ENCODE results near the gene GP1BB.

- TF ChIP-seq, protein P1, sequence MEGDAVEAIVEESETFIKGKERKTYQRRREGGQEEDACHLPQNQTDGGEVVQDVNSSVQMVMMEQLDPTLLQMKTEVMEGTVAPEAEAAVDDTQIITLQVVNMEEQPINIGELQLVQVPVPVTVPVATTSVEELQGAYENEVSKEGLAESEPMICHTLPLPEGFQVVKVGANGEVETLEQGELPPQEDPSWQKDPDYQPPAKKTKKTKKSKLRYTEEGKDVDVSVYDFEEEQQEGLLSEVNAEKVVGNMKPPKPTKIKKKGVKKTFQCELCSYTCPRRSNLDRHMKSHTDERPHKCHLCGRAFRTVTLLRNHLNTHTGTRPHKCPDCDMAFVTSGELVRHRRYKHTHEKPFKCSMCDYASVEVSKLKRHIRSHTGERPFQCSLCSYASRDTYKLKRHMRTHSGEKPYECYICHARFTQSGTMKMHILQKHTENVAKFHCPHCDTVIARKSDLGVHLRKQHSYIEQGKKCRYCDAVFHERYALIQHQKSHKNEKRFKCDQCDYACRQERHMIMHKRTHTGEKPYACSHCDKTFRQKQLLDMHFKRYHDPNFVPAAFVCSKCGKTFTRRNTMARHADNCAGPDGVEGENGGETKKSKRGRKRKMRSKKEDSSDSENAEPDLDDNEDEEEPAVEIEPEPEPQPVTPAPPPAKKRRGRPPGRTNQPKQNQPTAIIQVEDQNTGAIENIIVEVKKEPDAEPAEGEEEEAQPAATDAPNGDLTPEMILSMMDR (conservative IDR thresholded peaks at IDR 0.05): peak; percentile 97
- no peak for TF ChIP-seq ZFX (IDR thresholded peaks at IDR 0.05)
These were observed 43.7 kb upstream of the GP1BB start for GRCh38 chr22:19679522-19680101.
